ENCODE results near the gene TEX52.

Gene TEX52

GRCh38 chr12:2811801-2812200 lies 45.0 kb downstream of the TEX52 start:
- no peaks in the 10 kb centered on the region for H4K20me1 ChIP-seq (ENCODE audit: insufficient read depth, low read length)
- TF ChIP-seq CTCF (IDR thresholded peaks at IDR 0.05; ENCODE audit: low read depth, low read length), result no peak
- TF ChIP-seq EZH2phosphoT487 (IDR thresholded peaks at IDR 0.05; ENCODE audit: low read depth), result no peak

DNA sequence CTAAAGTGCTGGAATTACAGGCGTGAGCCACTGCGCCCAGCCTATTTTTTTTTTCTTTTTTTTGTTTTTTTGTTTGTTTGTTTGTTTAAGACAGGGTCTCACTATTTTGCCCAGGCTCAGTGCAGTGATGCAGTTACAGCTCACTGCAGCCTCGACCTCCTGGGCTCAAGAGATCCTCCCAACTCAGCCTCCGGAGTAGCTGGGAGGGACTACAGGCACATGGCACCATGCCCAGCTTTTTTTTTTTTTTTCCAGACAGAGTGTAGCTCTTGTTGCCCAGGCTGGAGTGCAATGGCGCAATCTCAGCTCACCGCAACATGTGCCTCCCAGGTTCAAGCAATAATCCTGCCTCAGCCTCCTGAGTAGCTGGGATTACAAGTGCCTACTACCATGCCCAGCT lies 50.1 kb downstream of the TEX52 start:
- peaks cover 24% of the 10 kb centered on the region for H3K4me1 ChIP-seq (ENCODE audit: low read length)

More at GRCh38 chr12:2811801-2812200, 45.0 kb downstream of the TEX52 start:
- Histone ChIP-seq H2AFZ (ENCODE audit: low read depth, low read length) (peak overlapping the region; percentile 88), H3K4me1 (ENCODE audit: low read length) (peaks cover 13% of the 10 kb centered on the region), H3K79me2 (ENCODE audit: low read length) (peaks cover 32% of the 10 kb centered on the region), H3K27me3 (ENCODE audit: low read depth, low read length) (no peaks in the 10 kb centered on the region), H3K27ac (ENCODE audit: low read length) (peak overlapping the region; percentile 28; the same call in 1 of the 2 replicates), H3K4me3 (ENCODE audit: low read length) (peak overlapping the region; percentile 89), H3K9ac (ENCODE audit: low read length) (peak overlapping the region; percentile 60), H3K4me2 (ENCODE audit: low read length) (peak overlapping the region; percentile 60), H3K36me3 (replicated peaks; ENCODE audit: low read depth, low read length) (peaks cover 16% of the 10 kb centered on the region), H3K9me3 (ENCODE audit: insufficient read depth, low read length) (no peaks in the 10 kb centered on the region)

DNA sequence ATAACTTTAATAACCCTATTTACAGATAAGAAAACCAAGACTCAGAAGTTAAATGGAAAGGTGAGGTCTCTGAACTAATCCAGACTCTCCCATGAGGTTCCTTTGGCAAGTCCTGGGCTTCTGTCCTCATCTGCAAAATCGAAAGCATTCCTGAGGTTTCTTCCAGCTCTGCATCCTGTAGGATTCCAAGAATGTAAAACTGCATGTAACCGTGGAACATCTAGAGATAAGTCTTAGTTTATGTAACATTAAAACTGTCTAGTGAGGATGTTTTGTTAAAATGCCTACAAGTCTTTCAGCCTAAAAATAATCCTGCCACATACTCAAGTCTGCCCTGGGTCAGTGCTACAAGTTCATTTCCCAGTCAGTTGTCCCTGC lies 51.7 kb downstream of the TEX52 start:
- H3K9ac ChIP-seq (ENCODE audit: low read length), result no peak overlapping the region
- peak overlapping the region; percentile 49; the same call in 1 of the 2 replicates for H3K27ac ChIP-seq (ENCODE audit: low read length)

More for the DNA sequence above, 50.1 kb downstream of the TEX52 start:
- H3K4me2 ChIP-seq (ENCODE audit: low read length), result no peak overlapping the region
- peaks cover 41% of the 10 kb centered on the region for H3K36me3 ChIP-seq (replicated peaks; ENCODE audit: low read depth, low read length)
- 0 out of 2 replicates have a peak, but pooled peaks cover 2% of the 10 kb centered on the region for H3K79me2 ChIP-seq (ENCODE audit: low read length)
- H3K27me3 ChIP-seq (ENCODE audit: low read depth, low read length), result no peaks in the 10 kb centered on the region
- H3K9ac ChIP-seq (ENCODE audit: low read length), result no peak overlapping the region
- no peak overlapping the region for H3K4me3 ChIP-seq (ENCODE audit: low read length)
- TF ChIP-seq EZH2phosphoT487 (IDR thresholded peaks at IDR 0.05; ENCODE audit: low read depth) (no peak), CTCF (IDR thresholded peaks at IDR 0.05; ENCODE audit: low read depth, low read length) (no peak)
- no peak overlapping the region for H2AFZ ChIP-seq (ENCODE audit: low read depth, low read length)
- H3K9me3 ChIP-seq (ENCODE audit: insufficient read depth, low read length), result no peaks in the 10 kb centered on the region
- no peaks in the 10 kb centered on the region for H4K20me1 ChIP-seq (ENCODE audit: insufficient read depth, low read length)
- no peak overlapping the region for H3K27ac ChIP-seq (ENCODE audit: low read length)

More for the DNA sequence above, 51.7 kb downstream of the TEX52 start:
- H3K4me3 ChIP-seq (ENCODE audit: low read length), result no peak overlapping the region
- H3K27me3 ChIP-seq (ENCODE audit: low read depth, low read length), result no peaks in the 10 kb centered on the region
- H3K4me2 ChIP-seq (ENCODE audit: low read length), result no peak overlapping the region
- H3K4me1 ChIP-seq (ENCODE audit: low read length), result peaks cover 21% of the 10 kb centered on the region
- no peak overlapping the region for H2AFZ ChIP-seq (ENCODE audit: low read depth, low read length)
- H3K79me2 ChIP-seq (ENCODE audit: low read length), result no peaks in the 10 kb centered on the region
- H3K36me3 ChIP-seq (replicated peaks; ENCODE audit: low read depth, low read length), result peaks cover 57% of the 10 kb centered on the region
- TF ChIP-seq CTCF (IDR thresholded peaks at IDR 0.05; ENCODE audit: low read depth, low read length) (no peak), EZH2phosphoT487 (IDR thresholded peaks at IDR 0.05; ENCODE audit: low read depth) (no peak)
- H4K20me1 ChIP-seq (ENCODE audit: insufficient read depth, low read length), result no peaks in the 10 kb centered on the region
- no peaks in the 10 kb centered on the region for H3K9me3 ChIP-seq (ENCODE audit: insufficient read depth, low read length)
